Liver (tissue), 9 donors: Measurements from ENCODE around the gene YIPF3. TPM values are rescaled to one million over a fixed set of nuclear protein-coding genes. Genes with fewer than 3 reads are reported as not detected.

ENCODE experiments used
- DNase-seq: peaks from one replicate; pipeline ENCODE4 v3.0.0-alpha.2; 2017; ENCODE audit warnings: low spot score
- H3K27ac ChIP-seq, 2 donors: one replicate each; pipeline ENCODE4 v1.7.0; 2013; ENCODE audit warnings: inconsistent platforms in 2 of 2, low read length in 2 of 2, control low read depth in 1 of 2, low read depth in 1 of 2, mild to moderate bottlenecking in 1 of 2
- H3K27me3 ChIP-seq, 4 donors: one replicate each; pipeline versions ENCODE4 v1.6.1 to v1.7.0; 2013; ENCODE audit warnings: low read length in 3 of 4, inconsistent platforms in 1 of 4, mild to moderate bottlenecking in 1 of 4, moderate library complexity in 1 of 4; ENCODE audit not compliant: control insufficient read depth in 4 of 4, insufficient read depth in 4 of 4
- H3K36me3 ChIP-seq, 4 donors: one replicate each; pipeline versions ENCODE4 v1.6.1 to v1.7.0; 2013; ENCODE audit warnings: low read length in 3 of 4, mild to moderate bottlenecking in 3 of 4, low read depth in 1 of 4, moderate library complexity in 1 of 4; ENCODE audit not compliant: control insufficient read depth in 4 of 4, insufficient read depth in 3 of 4
- H3K4me1 ChIP-seq, 4 donors: one replicate each; pipeline versions ENCODE4 v1.6.1 to v1.7.0; 2013; ENCODE audit warnings: low read length in 3 of 4, mild to moderate bottlenecking in 3 of 4, moderate library complexity in 1 of 4; ENCODE audit not compliant: control insufficient read depth in 4 of 4, insufficient read depth in 4 of 4
- H3K4me3 ChIP-seq, 3 donors: one replicate each; pipeline versions ENCODE4 v1.6.1 to v1.7.0; 2013; ENCODE audit warnings: low read length in 3 of 3, control low read depth in 1 of 3, low read depth in 1 of 3, mild to moderate bottlenecking in 1 of 3
- H3K9ac ChIP-seq, 2 donors: one replicate each; pipeline ENCODE4 v1.7.0; 2013; ENCODE audit warnings: low read length in 2 of 2, mild to moderate bottlenecking in 2 of 2, moderate library complexity in 2 of 2, control low read depth in 1 of 2, low read depth in 1 of 2
- H3K9me3 ChIP-seq, 4 donors: one replicate each; pipeline versions ENCODE4 v1.6.1 to v1.7.0; 2013; ENCODE audit warnings: low read length in 3 of 4; ENCODE audit not compliant: control insufficient read depth in 4 of 4
- EGR1 ChIP-seq, 2 donors: IDR thresholded peaks; 2 replicates each; pipeline ENCODE4 v1.6.1; 2016 to 2018; ENCODE audit warnings: antibody characterized with exemption in 2 of 2, low read depth in 2 of 2
- FOXA1 ChIP-seq: IDR thresholded peaks from 2 replicates; pipeline ENCODE4 v1.6.1; 2016; ENCODE audit warnings: antibody characterized with exemption
- FOXA2 ChIP-seq: IDR thresholded peaks from 2 replicates; pipeline ENCODE4 v1.6.1; 2016; ENCODE audit warnings: antibody characterized with exemption
- GABPA ChIP-seq, 2 donors: IDR thresholded peaks in 1 of 2; conservative IDR thresholded peaks in 1 of 2; 2 replicates each; pipeline ENCODE4 v1.6.1; 2016; ENCODE audit warnings: antibody characterized with exemption in 2 of 2, mild to moderate bottlenecking in 1 of 2, moderate library complexity in 1 of 2
- HNF4A ChIP-seq, 2 donors: conservative IDR thresholded peaks; 2 replicates each; pipeline ENCODE4 v1.6.1; 2016; ENCODE audit warnings: antibody characterized with exemption in 2 of 2, mild to moderate bottlenecking in 2 of 2
- HNF4G ChIP-seq: IDR thresholded peaks from 2 replicates; pipeline ENCODE4 v1.6.1; 2016; ENCODE audit warnings: antibody characterized with exemption
- JUND ChIP-seq, 2 donors: IDR thresholded peaks; 2 replicates each; pipeline ENCODE4 v1.6.1; 2016; ENCODE audit warnings: antibody characterized with exemption in 2 of 2
- NR2F2 ChIP-seq: IDR thresholded peaks from 2 replicates; pipeline ENCODE4 v1.6.1; 2016; ENCODE audit warnings: antibody characterized with exemption
- RAD21 ChIP-seq, 2 donors: IDR thresholded peaks; 2 replicates each; pipeline ENCODE4 v1.6.1; 2016; ENCODE audit warnings: antibody characterized with exemption in 2 of 2, mild to moderate bottlenecking in 2 of 2
- RXRA ChIP-seq, 2 donors: IDR thresholded peaks; 2 replicates each; pipeline ENCODE4 v1.6.1; 2017 to 2018; ENCODE audit warnings: antibody characterized with exemption in 2 of 2, mild to moderate bottlenecking in 1 of 2
- SP1 ChIP-seq: IDR thresholded peaks from 2 replicates; pipeline ENCODE4 v1.6.1; 2018; ENCODE audit warnings: antibody characterized with exemption, mild to moderate bottlenecking
- TAF1 ChIP-seq: conservative IDR thresholded peaks from 2 replicates; pipeline ENCODE4 v1.6.1; 2016; ENCODE audit warnings: antibody characterized with exemption, mild to moderate bottlenecking
- YY1 ChIP-seq: IDR thresholded peaks from 2 replicates; pipeline ENCODE4 v1.6.1; 2016; ENCODE audit warnings: antibody characterized with exemption, mild to moderate bottlenecking
- WGBS: extraction: QIAGEN DNeasy Blood & Tissue Kit; methylation state at CpG from one replicate; pipeline ENCODE4 v1.1.7; 2013; 5-methylcytosine and 5-hydroxymethylcytosine counted together
- polyA plus RNA-seq, 2 donors: library from polyadenylated mRNA; stranded (reverse) in 1 of 2; unstranded in 1 of 2; fragments of 200-250 nt in 1 of 2; fragments of >200 nt in 1 of 2; fragmentation: Nextera tagmentation in 1 of 2; extraction: Ambion mirVana in 1 of 2; gene quantifications; one replicate each; pipeline versions ENCODE4 v1.2.1 to v1.2.3, GENCODE V29; 2013 to 2015
- total RNA-seq, 2 donors: library from RNA; depleted of rRNA; stranded (reverse); fragments of >200 nt; gene quantifications; one replicate each; pipeline ENCODE4 v1.2.3, GENCODE V29; 2014
- TF ChIP-seq, protein P1 (sequence below): IDR thresholded peaks from 2 replicates; pipeline ENCODE4 v1.6.1; 2016; ENCODE audit warnings: antibody characterized with exemption
- TF ChIP-seq, protein P2 (sequence below): IDR thresholded peaks from 2 replicates; pipeline ENCODE4 v1.6.1; 2016; ENCODE audit warnings: antibody characterized with exemption
- TF ChIP-seq, protein P3 (sequence below): fragments of 150-350 bp; IDR thresholded peaks from 2 replicates; pipeline ENCODE4 v1.5.1; 2017; ENCODE audit warnings: improper control_type of control experiment, low read depth, low read length; ENCODE audit not compliant: missing input control
- TF ChIP-seq, protein P4 (sequence below): IDR thresholded peaks from 2 replicates; pipeline ENCODE4 v1.6.1; 2016; ENCODE audit warnings: antibody characterized with exemption, mild to moderate bottlenecking
- TF ChIP-seq, protein P5 (sequence below): IDR thresholded peaks from 2 replicates; pipeline ENCODE4 v1.6.1; 2016; ENCODE audit warnings: antibody characterized with exemption
- donor health status: healthy.
- donor health status: healthy.
- donor health status: healthy.
- donor health status: healthy.
- donor health status: healthy.

Gene YIPF3
- total and polyA plus RNA-seq, 4 donors: 43.8 to 91.9 (median 61.6) TPM

DNA sequence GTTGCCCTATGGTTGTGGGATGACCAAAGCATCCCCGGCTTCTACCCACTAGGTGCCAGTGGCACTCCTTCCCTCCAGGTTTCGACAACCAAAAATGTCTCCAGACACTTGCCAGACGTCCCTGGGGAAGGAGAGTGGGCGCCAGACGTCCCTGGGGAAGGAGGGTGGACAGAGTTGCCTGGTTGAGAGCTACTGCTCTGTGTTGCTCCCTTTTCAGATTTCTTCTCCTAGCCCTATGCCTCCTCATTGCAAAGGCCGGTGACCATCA lies 19.7 kb downstream of the YIPF3 start:
- TF ChIP-seq JUND (IDR thresholded peaks at IDR 0.05): no peak
- no peak for TF ChIP-seq NR2F2
- TF ChIP-seq, protein P1, sequence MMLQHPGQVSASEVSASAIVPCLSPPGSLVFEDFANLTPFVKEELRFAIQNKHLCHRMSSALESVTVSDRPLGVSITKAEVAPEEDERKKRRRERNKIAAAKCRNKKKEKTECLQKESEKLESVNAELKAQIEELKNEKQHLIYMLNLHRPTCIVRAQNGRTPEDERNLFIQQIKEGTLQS: no peak
- no peak for TF ChIP-seq FOXA1
- TF ChIP-seq, protein P2, sequence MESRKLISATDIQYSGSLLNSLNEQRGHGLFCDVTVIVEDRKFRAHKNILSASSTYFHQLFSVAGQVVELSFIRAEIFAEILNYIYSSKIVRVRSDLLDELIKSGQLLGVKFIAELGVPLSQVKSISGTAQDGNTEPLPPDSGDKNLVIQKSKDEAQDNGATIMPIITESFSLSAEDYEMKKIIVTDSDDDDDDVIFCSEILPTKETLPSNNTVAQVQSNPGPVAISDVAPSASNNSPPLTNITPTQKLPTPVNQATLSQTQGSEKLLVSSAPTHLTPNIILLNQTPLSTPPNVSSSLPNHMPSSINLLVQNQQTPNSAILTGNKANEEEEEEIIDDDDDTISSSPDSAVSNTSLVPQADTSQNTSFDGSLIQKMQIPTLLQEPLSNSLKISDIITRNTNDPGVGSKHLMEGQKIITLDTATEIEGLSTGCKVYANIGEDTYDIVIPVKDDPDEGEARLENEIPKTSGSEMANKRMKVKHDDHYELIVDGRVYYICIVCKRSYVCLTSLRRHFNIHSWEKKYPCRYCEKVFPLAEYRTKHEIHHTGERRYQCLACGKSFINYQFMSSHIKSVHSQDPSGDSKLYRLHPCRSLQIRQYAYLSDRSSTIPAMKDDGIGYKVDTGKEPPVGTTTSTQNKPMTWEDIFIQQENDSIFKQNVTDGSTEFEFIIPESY: no peak
- TF ChIP-seq, protein P3, sequence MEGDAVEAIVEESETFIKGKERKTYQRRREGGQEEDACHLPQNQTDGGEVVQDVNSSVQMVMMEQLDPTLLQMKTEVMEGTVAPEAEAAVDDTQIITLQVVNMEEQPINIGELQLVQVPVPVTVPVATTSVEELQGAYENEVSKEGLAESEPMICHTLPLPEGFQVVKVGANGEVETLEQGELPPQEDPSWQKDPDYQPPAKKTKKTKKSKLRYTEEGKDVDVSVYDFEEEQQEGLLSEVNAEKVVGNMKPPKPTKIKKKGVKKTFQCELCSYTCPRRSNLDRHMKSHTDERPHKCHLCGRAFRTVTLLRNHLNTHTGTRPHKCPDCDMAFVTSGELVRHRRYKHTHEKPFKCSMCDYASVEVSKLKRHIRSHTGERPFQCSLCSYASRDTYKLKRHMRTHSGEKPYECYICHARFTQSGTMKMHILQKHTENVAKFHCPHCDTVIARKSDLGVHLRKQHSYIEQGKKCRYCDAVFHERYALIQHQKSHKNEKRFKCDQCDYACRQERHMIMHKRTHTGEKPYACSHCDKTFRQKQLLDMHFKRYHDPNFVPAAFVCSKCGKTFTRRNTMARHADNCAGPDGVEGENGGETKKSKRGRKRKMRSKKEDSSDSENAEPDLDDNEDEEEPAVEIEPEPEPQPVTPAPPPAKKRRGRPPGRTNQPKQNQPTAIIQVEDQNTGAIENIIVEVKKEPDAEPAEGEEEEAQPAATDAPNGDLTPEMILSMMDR: no peak
- TF ChIP-seq, protein P4, sequence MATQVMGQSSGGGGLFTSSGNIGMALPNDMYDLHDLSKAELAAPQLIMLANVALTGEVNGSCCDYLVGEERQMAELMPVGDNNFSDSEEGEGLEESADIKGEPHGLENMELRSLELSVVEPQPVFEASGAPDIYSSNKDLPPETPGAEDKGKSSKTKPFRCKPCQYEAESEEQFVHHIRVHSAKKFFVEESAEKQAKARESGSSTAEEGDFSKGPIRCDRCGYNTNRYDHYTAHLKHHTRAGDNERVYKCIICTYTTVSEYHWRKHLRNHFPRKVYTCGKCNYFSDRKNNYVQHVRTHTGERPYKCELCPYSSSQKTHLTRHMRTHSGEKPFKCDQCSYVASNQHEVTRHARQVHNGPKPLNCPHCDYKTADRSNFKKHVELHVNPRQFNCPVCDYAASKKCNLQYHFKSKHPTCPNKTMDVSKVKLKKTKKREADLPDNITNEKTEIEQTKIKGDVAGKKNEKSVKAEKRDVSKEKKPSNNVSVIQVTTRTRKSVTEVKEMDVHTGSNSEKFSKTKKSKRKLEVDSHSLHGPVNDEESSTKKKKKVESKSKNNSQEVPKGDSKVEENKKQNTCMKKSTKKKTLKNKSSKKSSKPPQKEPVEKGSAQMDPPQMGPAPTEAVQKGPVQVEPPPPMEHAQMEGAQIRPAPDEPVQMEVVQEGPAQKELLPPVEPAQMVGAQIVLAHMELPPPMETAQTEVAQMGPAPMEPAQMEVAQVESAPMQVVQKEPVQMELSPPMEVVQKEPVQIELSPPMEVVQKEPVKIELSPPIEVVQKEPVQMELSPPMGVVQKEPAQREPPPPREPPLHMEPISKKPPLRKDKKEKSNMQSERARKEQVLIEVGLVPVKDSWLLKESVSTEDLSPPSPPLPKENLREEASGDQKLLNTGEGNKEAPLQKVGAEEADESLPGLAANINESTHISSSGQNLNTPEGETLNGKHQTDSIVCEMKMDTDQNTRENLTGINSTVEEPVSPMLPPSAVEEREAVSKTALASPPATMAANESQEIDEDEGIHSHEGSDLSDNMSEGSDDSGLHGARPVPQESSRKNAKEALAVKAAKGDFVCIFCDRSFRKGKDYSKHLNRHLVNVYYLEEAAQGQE: no peak
- no peak for TF ChIP-seq GABPA (IDR thresholded peaks at IDR 0.05 in 1 of 2, conservative IDR thresholded peaks at IDR 0.05 in 1 of 2)
- no peak for TF ChIP-seq EGR1 (IDR thresholded peaks at IDR 0.05; ENCODE audit: low read depth in 2 of 2)
- TF ChIP-seq FOXA2: no peak
- TF ChIP-seq, protein P5, sequence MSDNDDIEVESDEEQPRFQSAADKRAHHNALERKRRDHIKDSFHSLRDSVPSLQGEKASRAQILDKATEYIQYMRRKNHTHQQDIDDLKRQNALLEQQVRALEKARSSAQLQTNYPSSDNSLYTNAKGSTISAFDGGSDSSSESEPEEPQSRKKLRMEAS: no peak
- TF ChIP-seq RXRA (IDR thresholded peaks at IDR 0.05): no peak
- no peak for TF ChIP-seq SP1
- TF ChIP-seq HNF4A (conservative IDR thresholded peaks at IDR 0.05): no peak
- no peak for TF ChIP-seq HNF4G
- no peak for TF ChIP-seq RAD21 (IDR thresholded peaks at IDR 0.05)
- no peak for TF ChIP-seq TAF1
- TF ChIP-seq YY1: no peak
- Histone ChIP-seq H3K27ac (no peak overlapping the region), H3K9ac (no peak overlapping the region), H3K4me3 (no peak overlapping the region), H3K9me3 (no peaks in the 10 kb centered on the region), H3K4me1 (peaks cover 8 to 52% (median 39%) of the 10 kb centered on the region in 4 donors), H3K36me3 (peaks cover 2 to 26% (median 9%) of the 10 kb centered on the region in 4 donors), H3K27me3 (no peaks in the 10 kb centered on the region)
- DNase-seq: no peak
- WGBS: 91% methylated on average over 6 of the region's 6 CpGs
